ENCODE results near the gene TRPV3. TPM values are rescaled to one million over a fixed set of nuclear protein-coding genes. Genes with fewer than 3 reads are reported as not detected.

TRPV3 gene
- total and polyA plus RNA-seq, 2 of the 8 experiments (the other 6 are each of a cell fraction or from before 2014, with no cell fraction given): 0.56 to 1.0 TPM

DNA sequence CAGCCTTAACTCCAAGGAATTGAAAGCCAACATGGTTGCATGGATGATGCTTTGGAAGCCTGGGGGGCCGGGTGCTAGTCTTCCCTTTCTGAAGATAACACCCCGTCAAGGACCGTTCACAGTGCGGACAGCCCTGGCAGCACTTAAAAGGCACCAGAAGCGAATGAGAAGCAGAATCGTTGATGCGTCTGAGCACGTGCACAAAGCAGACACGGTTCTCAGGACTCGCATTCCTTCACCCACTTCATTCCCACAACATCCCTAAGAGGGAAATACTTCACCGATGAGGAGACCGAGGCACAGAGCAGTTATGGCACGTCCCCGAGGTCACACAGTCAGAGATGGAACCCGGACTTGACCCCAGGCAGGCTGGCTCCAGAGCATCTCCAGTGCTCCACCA lies 37.4 kb upstream of the TRPV3 start (continued):
- no peak for TF ChIP-seq ATF3 (IDR thresholded peaks at IDR 0.05; ENCODE audit: insufficient read depth, low read depth, low read length)
- TF ChIP-seq, protein P1, sequence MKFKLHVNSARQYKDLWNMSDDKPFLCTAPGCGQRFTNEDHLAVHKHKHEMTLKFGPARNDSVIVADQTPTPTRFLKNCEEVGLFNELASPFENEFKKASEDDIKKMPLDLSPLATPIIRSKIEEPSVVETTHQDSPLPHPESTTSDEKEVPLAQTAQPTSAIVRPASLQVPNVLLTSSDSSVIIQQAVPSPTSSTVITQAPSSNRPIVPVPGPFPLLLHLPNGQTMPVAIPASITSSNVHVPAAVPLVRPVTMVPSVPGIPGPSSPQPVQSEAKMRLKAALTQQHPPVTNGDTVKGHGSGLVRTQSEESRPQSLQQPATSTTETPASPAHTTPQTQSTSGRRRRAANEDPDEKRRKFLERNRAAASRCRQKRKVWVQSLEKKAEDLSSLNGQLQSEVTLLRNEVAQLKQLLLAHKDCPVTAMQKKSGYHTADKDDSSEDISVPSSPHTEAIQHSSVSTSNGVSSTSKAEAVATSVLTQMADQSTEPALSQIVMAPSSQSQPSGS (IDR thresholded peaks at IDR 0.05; ENCODE audit: low read length): no peak

Data from H1 (cell line).